HG03469 (cell line): ENCODE data around the gene SLC35D3.
"Not testable (repeated sequence)": the region's sequence is repeated elsewhere in the genome, so short reads cannot be mapped to it uniquely, and the experiment has no call there.

ENCODE experiments used
- ATAC-seq: cut with Tn5 transposase; IDR thresholded peaks from one replicate; pipeline ENCODE4 v1.9.1; 2021; ENCODE audit warnings: mild to moderate bottlenecking, moderate library complexity, moderate number of reproducible peaks; ENCODE audit not compliant: unreplicated experiment

The SLC35D3 gene

DNA sequence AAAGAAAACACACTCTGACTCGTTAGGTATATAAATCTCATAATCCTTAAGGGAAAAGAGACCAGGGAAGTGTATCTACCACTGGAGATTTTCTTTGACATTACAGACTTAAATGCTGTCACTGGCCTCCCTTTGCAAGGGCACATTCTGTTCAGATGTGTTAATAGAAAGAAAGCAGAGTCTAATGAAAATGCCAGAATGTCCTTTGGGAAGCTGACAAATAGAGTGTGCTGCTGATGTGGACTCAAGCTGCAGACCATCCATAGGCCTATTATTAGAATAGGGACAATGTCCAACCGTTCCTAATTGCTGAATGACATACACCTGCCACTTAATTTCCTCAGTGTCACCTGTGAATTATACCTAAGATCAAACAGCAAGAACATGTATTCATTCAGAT, 41.2 kb downstream of the SLC35D3 start:
- no peak for ATAC-seq

- no peak for ATAC-seq
Observed at GRCh38 chr6:136964398-136964797, 42.3 kb downstream of the SLC35D3 start.

- peak; percentile 64 for ATAC-seq
Observed at GRCh38 chr6:136967876-136968752, 46.0 kb downstream of the SLC35D3 start.

DNA sequence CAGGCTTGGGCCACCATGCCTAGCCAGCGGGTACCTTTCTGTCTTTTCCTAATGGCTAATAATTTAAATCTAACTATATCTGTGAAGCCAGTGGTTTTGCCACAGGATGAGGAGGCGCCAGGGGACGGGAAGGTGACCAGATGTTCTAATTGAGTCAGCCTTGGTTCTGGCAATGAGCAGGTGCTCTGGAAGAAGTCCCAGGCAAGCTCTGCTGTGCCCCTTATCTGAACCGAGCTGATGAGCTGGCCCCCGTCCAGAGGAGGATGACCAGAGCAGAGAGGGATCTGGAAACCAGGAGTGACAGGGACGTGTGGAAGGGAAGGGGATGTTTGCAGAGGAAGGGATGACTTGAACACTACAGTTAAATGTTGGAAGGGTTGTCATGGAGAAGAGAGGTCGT, 46.7 kb downstream of the SLC35D3 start:
- ATAC-seq: no peak

DNA sequence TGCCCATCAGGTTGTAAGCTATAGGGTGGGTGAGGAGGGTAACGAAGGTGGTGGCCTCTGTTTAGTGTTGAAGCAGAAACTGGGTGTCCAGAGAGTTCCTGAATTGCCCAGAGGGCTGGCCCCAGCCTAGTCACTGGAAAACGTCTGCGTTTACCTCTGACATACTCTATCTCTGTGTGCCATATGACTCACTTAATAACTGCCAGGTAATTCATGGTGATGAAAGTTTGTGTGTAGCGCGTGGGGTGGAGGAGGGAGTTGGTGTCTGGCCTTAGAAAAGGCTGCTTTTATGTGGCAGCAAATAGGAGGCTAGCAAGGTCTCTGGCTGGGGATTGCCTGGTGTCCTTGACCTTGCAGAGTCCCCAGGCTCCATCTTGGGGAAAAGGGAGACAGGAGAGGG, 47.3 kb downstream of the SLC35D3 start:
- no peak for ATAC-seq

DNA sequence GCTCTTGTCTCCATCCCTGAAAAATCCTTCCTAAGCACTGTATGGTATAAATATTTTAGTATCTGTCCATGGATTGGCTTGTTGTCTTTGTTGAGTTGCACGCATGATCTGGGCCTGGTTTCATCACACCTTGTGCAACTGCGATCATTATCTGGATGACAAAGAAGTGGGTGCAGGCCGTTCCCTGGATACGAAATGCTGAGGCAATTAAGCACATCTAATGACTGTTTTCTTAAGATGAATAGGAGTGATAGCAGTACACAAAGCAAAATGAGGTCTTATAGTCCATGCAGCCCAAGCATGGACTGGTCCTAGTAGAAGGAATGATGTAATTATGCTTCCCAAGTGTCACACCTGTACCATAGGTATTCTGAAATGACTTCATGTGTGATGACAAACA, 47.8 kb downstream of the SLC35D3 start:
- ATAC-seq: no peak

DNA sequence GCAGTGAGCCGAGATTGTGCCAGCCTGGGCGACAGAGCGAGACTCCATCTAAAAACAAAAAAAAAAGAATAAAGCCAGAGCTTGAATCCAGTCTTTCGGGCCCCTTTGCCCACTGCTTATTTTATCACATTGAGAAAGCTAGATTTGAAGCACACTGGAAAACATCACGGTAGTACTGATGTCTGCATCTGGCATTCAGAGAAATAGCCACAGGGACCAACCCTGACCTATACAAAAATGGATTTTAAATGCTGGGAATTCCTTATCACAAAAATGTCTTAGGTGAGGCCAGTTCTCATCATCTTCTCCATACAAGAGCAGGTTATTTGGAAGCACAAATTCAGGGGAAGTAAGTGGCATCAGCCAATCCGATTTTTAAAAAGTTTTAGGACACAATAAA, 49.5 kb downstream of the SLC35D3 start:
- no peak for ATAC-seq

- not testable (repeated sequence) for ATAC-seq
Observed at GRCh38 chr6:136973781-136974180, 51.7 kb downstream of the SLC35D3 start.
